ENCODE results near the gene PAQR8. TPM values are rescaled to one million over a fixed set of nuclear protein-coding genes. Genes with fewer than 3 reads are reported as not detected.

Gene PAQR8
- polyA plus RNA-seq, 1 of the 3 experiments (the other 2 are of a cell fraction), result 2.3 TPM

- TF ChIP-seq MEF2A (IDR thresholded peaks at IDR 0.05; ENCODE audit: borderline replicate concordance, low read depth) (no peak), YY1 (IDR thresholded peaks at IDR 0.05; ENCODE audit: low read depth) (0 out of 2 replicates have a peak, but pooled peaks have one; percentile 18), REST (IDR thresholded peaks at IDR 0.05; ENCODE audit: low read depth, low read length) (peak; percentile 32; the same call in 1 of the 2 replicates)
Measured at GRCh38 chr6:52423971-52424381, 62.0 kb downstream of the PAQR8 start (continued).

GRCh38 chr6:52424513-52424912 is 62.6 kb downstream of the PAQR8 start:
- Histone ChIP-seq H3K79me2 (ENCODE audit: insufficient read depth) (peaks cover 32% of the 10 kb centered on the region), H2AFZ (ENCODE audit: low read depth) (0 out of 2 replicates have a peak overlapping the region, but pooled peaks have one; percentile 9), H3K9me3 (no peaks in the 10 kb centered on the region), H4K20me1 (ENCODE audit: insufficient read depth) (no peaks in the 10 kb centered on the region), H3K27ac (ENCODE audit: low read depth in 2 of 2, low read length in 1 of 2) (peak overlapping the region; percentile 44 to 83; a peak in 3 of 4 replicates), H3F3A (replicated peaks; ENCODE audit: insufficient read depth) (peaks cover 29% of the 10 kb centered on the region), H3K9ac (peak overlapping the region; percentile 2; the same call in 1 of the 2 replicates), H3K36me3 (replicated peaks in 1 of 2; ENCODE audit: control insufficient read depth in 1 of 2, insufficient read depth in 2 of 2, low read length in 1 of 2) (peaks cover 20 to 33% of the 10 kb centered on the region in 2 experiments), H3K27me3 (ENCODE audit: insufficient read depth) (no peaks in the 10 kb centered on the region), H3K4me1 (ENCODE audit: control insufficient read depth in 1 of 2, insufficient read depth in 2 of 2, low read depth in 1 of 2, low read length in 1 of 2) (peaks cover 5 to 20% of the 10 kb centered on the region in 2 experiments; a peak in 3 of 4 replicates), H3K9me2 (no peaks in the 10 kb centered on the region), H3K4me3 (ENCODE audit: low read depth in 2 of 2, low read length in 1 of 2) (peak overlapping the region in 1 of 2 experiments; percentile 6; a peak in 1 of 4 replicates), H3K4me2 (peak overlapping the region; percentile 54)
- POLR2A ChIA-PET, result no interaction called here
- 79% methylated on average over 2 of the region's 2 CpGs for WGBS (ENCODE audit: low lambda C conversion rate)
- DNase-seq, result no peak
- no peak for TF ChIP-seq TAF1 (IDR thresholded peaks at IDR 0.05; ENCODE audit: borderline replicate concordance, low read depth, low read length)
- TF ChIP-seq CTCF (IDR thresholded peaks at IDR 0.05), result 0 out of 2 replicates have a peak, but pooled peaks have one; percentile 32
- CTCF ChIA-PET, result no interaction called here

- no peaks in the 10 kb centered on the region for H3K9me2 ChIP-seq
- ChIA-PET POLR2A (no interaction called here), CTCF (interaction anchor here (1.0 kb wide), 1 partner anchor 11 kb away, joined by 3 read pairs; no protein-coding TSS in a partner anchor)
- peaks cover 20 to 43% of the 10 kb centered on the region in 2 experiments for H3K36me3 ChIP-seq (replicated peaks in 1 of 2; ENCODE audit: control insufficient read depth in 1 of 2, insufficient read depth in 2 of 2, low read length in 1 of 2)
- peaks cover 13% of the 10 kb centered on the region for H3K79me2 ChIP-seq (ENCODE audit: insufficient read depth)
- no peak overlapping the region for H3K9ac ChIP-seq
- peaks cover 3 to 19% of the 10 kb centered on the region in 2 experiments; a peak in 2 of 4 replicates for H3K4me1 ChIP-seq (ENCODE audit: control insufficient read depth in 1 of 2, insufficient read depth in 2 of 2, low read depth in 1 of 2, low read length in 1 of 2)
- no peaks in the 10 kb centered on the region for H3K9me3 ChIP-seq
- no peak overlapping the region for H3K4me2 ChIP-seq
- H3K27ac ChIP-seq (ENCODE audit: low read depth in 2 of 2, low read length in 1 of 2), result no peak overlapping the region
- peaks cover 28% of the 10 kb centered on the region for H3F3A ChIP-seq (replicated peaks; ENCODE audit: insufficient read depth)
- H3K4me3 ChIP-seq (ENCODE audit: low read depth in 2 of 2, low read length in 1 of 2), result no peak overlapping the region
- no peak overlapping the region for H2AFZ ChIP-seq (ENCODE audit: low read depth)
- no peaks in the 10 kb centered on the region for H3K27me3 ChIP-seq (ENCODE audit: insufficient read depth)
- H4K20me1 ChIP-seq (ENCODE audit: insufficient read depth), result no peaks in the 10 kb centered on the region
- TF ChIP-seq MAX (IDR thresholded peaks at IDR 0.05; ENCODE audit: low read depth) (no peak), NRF1 (IDR thresholded peaks at IDR 0.05; ENCODE audit: low read depth, low read length) (no peak), FOXM1 (IDR thresholded peaks at IDR 0.05; ENCODE audit: low read depth) (no peak), FOSL2 (IDR thresholded peaks at IDR 0.05; ENCODE audit: borderline replicate concordance, low read depth) (no peak), EP300 (IDR thresholded peaks at IDR 0.05; ENCODE audit: borderline replicate concordance in 1 of 2, low read depth in 1 of 2, low read length in 1 of 2) (no peak), YY1 (IDR thresholded peaks at IDR 0.05; ENCODE audit: low read depth) (no peak), RXRA (IDR thresholded peaks at IDR 0.05; ENCODE audit: borderline replicate concordance, low read depth) (no peak), IRF3 (IDR thresholded peaks at IDR 0.05; ENCODE audit: low read depth, low read length) (no peak), POLR2AphosphoS5 (IDR thresholded peaks at IDR 0.05; ENCODE audit: low read depth, low read length) (no peak)
- no peak for DNase-seq
Measured at GRCh38 chr6:52426667-52427066, 64.7 kb downstream of the PAQR8 start.
